AG04449 (cell line): ENCODE measurements around the gene HIPK2.

ENCODE experiments used
- CTCF ChIA-PET: fragments of 350-600 bp; formaldehyde crosslinking; extraction: SDS; loops from one replicate; lab custom pipeline; 2021; ENCODE audit warnings: antibody characterized with exemption; lab: Yijun Ruan, JAX
- POLR2A ChIA-PET: fragments of 400-600, 350-600 bp; formaldehyde crosslinking; extraction: SDS; loops from one replicate; lab custom pipeline; 2020; ENCODE audit warnings: antibody characterized with exemption, inconsistent platforms; lab: Yijun Ruan, JAX
- DNase-seq: peaks from one replicate; pipeline ENCODE4 v3.0.0-alpha.2; 2010; ENCODE audit warnings: low read depth, low spot score
- H3K4me3 ChIP-seq: 2 replicates; pipeline ENCODE4 v1.5.1; 2011; ENCODE audit warnings: low read depth, mild to moderate bottlenecking, control low read depth, low read length
- CTCF ChIP-seq: IDR thresholded peaks from one replicate; pipeline ENCODE4 v1.5.1; 2011; ENCODE audit warnings: mild to moderate bottlenecking, moderate library complexity, low read length, control low read depth, inconsistent platforms; ENCODE audit not compliant: insufficient read depth; ENCODE audit errors: missing control alignments

Gene HIPK2

GRCh38 chr7:139750459-139751095 lies 27.2 kb downstream of the HIPK2 start:
- no peak for DNase-seq
- ChIA-PET POLR2A (no interaction called here), CTCF (no interaction called here)
- no peak for TF ChIP-seq CTCF
- no peak overlapping the region for H3K4me3 ChIP-seq

- TF ChIP-seq CTCF: no peak
- POLR2A ChIA-PET: no interaction called here
- DNase-seq: no peak
These were observed 28.3 kb downstream of the HIPK2 start for GRCh38 chr7:139749545-139749944.

GRCh38 chr7:139748941-139749340 lies 28.9 kb downstream of the HIPK2 start:
- H3K4me3 ChIP-seq: no peak overlapping the region
- TF ChIP-seq CTCF: no peak
- CTCF ChIA-PET: interaction anchor here (1.0 to 1.2 kb wide), 2 partner anchors 30 to 130 kb away, joined by 3 to 4 read pairs; no protein-coding TSS in a partner anchor
- no peak for DNase-seq
- POLR2A ChIA-PET: no interaction called here

More at GRCh38 chr7:139749545-139749944, 28.3 kb downstream of the HIPK2 start:
- CTCF ChIA-PET: interaction anchor here (1.0 to 1.2 kb wide), 2 partner anchors 29 to 131 kb away, joined by 3 to 4 read pairs; no protein-coding TSS in a partner anchor
- H3K4me3 ChIP-seq: no peak overlapping the region

GRCh38 chr7:139748373-139748765 lies 29.4 kb downstream of the HIPK2 start:
- H3K4me3 ChIP-seq: no peak overlapping the region
- no peak for DNase-seq
- CTCF ChIA-PET: interaction anchor here (0.7 to 2.2 kb wide), 2 partner anchors 11 to 22 kb away, joined by 3 to 12 read pairs; no protein-coding TSS in a partner anchor
- POLR2A ChIA-PET: no interaction called here
- TF ChIP-seq CTCF: no peak

- no peak for DNase-seq
- ChIA-PET CTCF (interaction anchor here (0.7 to 2.2 kb wide), 2 partner anchors 10 to 23 kb away, joined by 3 to 12 read pairs; no protein-coding TSS in a partner anchor), POLR2A (no interaction called here)
- H3K4me3 ChIP-seq: no peak overlapping the region
- TF ChIP-seq CTCF: no peak
These were observed 30.0 kb downstream of the HIPK2 start for GRCh38 chr7:139747662-139748372.

- ChIA-PET CTCF (interaction anchor here (0.7 to 2.6 kb wide), 6 partner anchors 9 to 256 kb away, joined by 3 to 12 read pairs (median 6); no protein-coding TSS in a partner anchor), POLR2A (no interaction called here)
- TF ChIP-seq CTCF: no peak
- DNase-seq: no peak
- no peak overlapping the region for H3K4me3 ChIP-seq
These were observed 31.1 kb downstream of the HIPK2 start for GRCh38 chr7:139746652-139747051.
